GM18519 (cell line): ENCODE results near the gene PCMTD2.

Experiments used
- ATAC-seq: cut with Tn5 transposase; IDR thresholded peaks from one replicate; pipeline ENCODE4 v1.9.1; 2021; ENCODE audit warnings: mild to moderate bottlenecking, moderate library complexity; ENCODE audit not compliant: unreplicated experiment, low FRiP score

The PCMTD2 gene

GRCh38 chr20:64238115-64238825 is 17.3 kb upstream of the PCMTD2 start:
- ATAC-seq = no peak

GRCh38 chr20:64238851-64239387 is 16.6 kb upstream of the PCMTD2 start:
- no peak for ATAC-seq

- ATAC-seq = no peak
These were observed 15.9 kb upstream of the PCMTD2 start for GRCh38 chr20:64239449-64240242.

GRCh38 chr20:64240243-64241015 is 15.1 kb upstream of the PCMTD2 start:
- no peak for ATAC-seq

- ATAC-seq = no peak
These were observed 14.5 kb upstream of the PCMTD2 start for GRCh38 chr20:64241061-64241460.

GRCh38 chr20:64242003-64242796 is 13.3 kb upstream of the PCMTD2 start:
- no peak for ATAC-seq

- no peak for ATAC-seq
These were observed 12.6 kb upstream of the PCMTD2 start for GRCh38 chr20:64242797-64243475.

GRCh38 chr20:64244281-64244805 is 11.2 kb upstream of the PCMTD2 start:
- no peak for ATAC-seq

GRCh38 chr20:64244870-64245603 is 10.5 kb upstream of the PCMTD2 start:
- no peak for ATAC-seq

GRCh38 chr20:64245746-64246595 is 9.6 kb upstream of the PCMTD2 start:
- no peak for ATAC-seq

GRCh38 chr20:64246616-64247306 is 8.8 kb upstream of the PCMTD2 start:
- no peak for ATAC-seq

GRCh38 chr20:64247307-64247618 is 8.3 kb upstream of the PCMTD2 start:
- ATAC-seq = no peak

- ATAC-seq = no peak
These were observed 7.3 kb upstream of the PCMTD2 start for GRCh38 chr20:64247970-64248841.

GRCh38 chr20:64250027-64250426 is 5.5 kb upstream of the PCMTD2 start:
- no peak for ATAC-seq

GRCh38 chr20:64253000-64253383 is 2.6 kb upstream of the PCMTD2 start:
- no peak for ATAC-seq

- no peak for ATAC-seq
These were observed 2.1 kb upstream of the PCMTD2 start for GRCh38 chr20:64253443-64253842.
